Neural progenitor cell (in vitro differentiated cells): ENCODE measurements around the gene ELMO1. TPM values are rescaled to one million over a fixed set of nuclear protein-coding genes. Genes with fewer than 3 reads are reported as not detected.

Experiments
- DNase-seq: peaks from one replicate; pipeline ENCODE4 v3.0.0-alpha.2; 2016; ENCODE audit warnings: low spot score
- H2AFZ ChIP-seq: fragments of 200-600 bp; sonication (generic); replicated peaks from 2 replicates; pipeline ENCODE4 v1.6.1; 2016; ENCODE audit warnings: antibody characterized with exemption
- H3F3A ChIP-seq: fragments of 200-600 bp; sonication (generic); 2 replicates; pipeline ENCODE4 v1.6.1; 2016; ENCODE audit warnings: antibody characterized with exemption, low read depth
- H3K27ac ChIP-seq: fragments of 200-600 bp; sonication (generic); 2 replicates; pipeline ENCODE4 v1.5.1; 2016; ENCODE audit warnings: mild to moderate bottlenecking
- H3K27me3 ChIP-seq: fragments of 200-600 bp; sonication (generic); 2 replicates; pipeline ENCODE4 v1.6.1; 2016; ENCODE audit warnings: mild to moderate bottlenecking, moderate library complexity
- H3K36me3 ChIP-seq: fragments of 200-600 bp; sonication (generic); 2 replicates; pipeline ENCODE4 v1.5.1; 2016
- H3K4me1 ChIP-seq: fragments of 200-600 bp; sonication (generic); 2 replicates; pipeline ENCODE4 v1.6.1; 2016; ENCODE audit warnings: mixed run types
- H3K4me2 ChIP-seq: fragments of 200-600 bp; sonication (generic); 2 replicates; pipeline ENCODE4 v1.6.1; 2016
- H3K4me3 ChIP-seq: fragments of 200-600 bp; sonication (generic); 2 replicates; pipeline ENCODE4 v1.5.1; 2016
- H3K79me2 ChIP-seq: fragments of 200-600 bp; sonication (generic); 2 replicates; pipeline ENCODE4 v1.6.1; 2016; ENCODE audit warnings: low read depth
- H3K9ac ChIP-seq: fragments of 200-600 bp; sonication (generic); 2 replicates; pipeline ENCODE4 v1.6.1; 2016
- H3K9me3 ChIP-seq: fragments of 200-600 bp; sonication (generic); 2 replicates; pipeline ENCODE4 v1.5.1; 2016; ENCODE audit warnings: low read depth
- H4K20me1 ChIP-seq: fragments of 200-600 bp; sonication (generic); 2 replicates; pipeline ENCODE4 v1.6.1; 2016; ENCODE audit warnings: low read depth
- H3K27ac Mint-ChIP-seq: 3 replicates; pipeline ENCODE4 v1.8.0; 2021; ENCODE audit warnings: mixed read lengths
- H3K27me3 Mint-ChIP-seq: 2 replicates; pipeline ENCODE4 v1.8.0; 2022; ENCODE audit warnings: low read depth, mild to moderate bottlenecking, inconsistent platforms, moderate library complexity, mixed read lengths; ENCODE audit not compliant: insufficient read depth
- H3K36me3 Mint-ChIP-seq: 3 replicates; pipeline ENCODE4 v1.8.0; 2021; ENCODE audit warnings: mixed read lengths
- H3K4me1 Mint-ChIP-seq: 3 replicates; pipeline ENCODE4 v1.8.0; 2021; ENCODE audit warnings: mixed read lengths
- H3K4me3 Mint-ChIP-seq: 3 replicates; pipeline ENCODE4 v1.8.0; 2021; ENCODE audit warnings: mild to moderate bottlenecking, moderate library complexity, mixed read lengths
- H3K9me3 Mint-ChIP-seq: 3 replicates; pipeline ENCODE4 v1.8.0; 2020; ENCODE audit warnings: mixed read lengths
- CTCF ChIP-seq: fragments of 200-600 bp; sonication (generic); IDR thresholded peaks from 2 replicates; pipeline ENCODE4 v1.5.1; 2017; ENCODE audit warnings: antibody characterized with exemption, mild to moderate bottlenecking
- EZH2 ChIP-seq: fragments of 200-600 bp; sonication (generic); IDR thresholded peaks from 2 replicates; pipeline ENCODE4 v1.6.1; 2017; ENCODE audit warnings: antibody characterized with exemption, mild to moderate bottlenecking, moderate library complexity
- EZH2phosphoT487 ChIP-seq: fragments of 200-600 bp; sonication (generic); IDR thresholded peaks from 2 replicates; pipeline ENCODE4 v1.6.1; 2017; ENCODE audit warnings: antibody characterized with exemption
- total RNA-seq: library from RNA; depleted of rRNA; stranded (reverse); fragments of >200 nt; gene quantifications from 2 replicates; pipeline ENCODE4 v1.2.3, GENCODE V29; 2015; ENCODE audit warnings: low replicate concordance

The ELMO1 gene
- total RNA-seq, 1 donor from 2014 or later: 22.0 TPM

GRCh38 chr7:37398403-37398802, 50.3 kb downstream of the ELMO1 start:
- Histone ChIP-seq H3K79me2 (no peaks in the 10 kb centered on the region), H3K9ac (no peak overlapping the region), H3K4me3 (no peak overlapping the region), H3K36me3 (no peaks in the 10 kb centered on the region), H2AFZ (no peak overlapping the region), H3K4me1 (peaks cover 10% of the 10 kb centered on the region), H3K9me3 (no peaks in the 10 kb centered on the region), H3F3A (no peaks in the 10 kb centered on the region), H3K27me3 (no peaks in the 10 kb centered on the region), H3K4me2 (no peak overlapping the region), H4K20me1 (no peaks in the 10 kb centered on the region), H3K27ac (no peak overlapping the region)
- Mint-ChIP-seq H3K36me3 (no peaks in the 10 kb centered on the region), H3K4me1 (peaks cover 5% of the 10 kb centered on the region), H3K27ac (peak overlapping the region; percentile 34), H3K4me3 (no peak overlapping the region), H3K27me3 (no peaks in the 10 kb centered on the region), H3K9me3 (peaks cover 2% of the 10 kb centered on the region)
- TF ChIP-seq EZH2phosphoT487 (no peak), EZH2 (no peak), CTCF (no peak)
- DNase-seq: no peak

- no peak for TF ChIP-seq EZH2phosphoT487
- TF ChIP-seq EZH2: no peak
- TF ChIP-seq CTCF: no peak
- peaks cover 16% of the 10 kb centered on the region for H3K4me1 Mint-ChIP-seq
- no peaks in the 10 kb centered on the region for H3K27me3 ChIP-seq
- no peaks in the 10 kb centered on the region for H3K27me3 Mint-ChIP-seq
- H3K9me3 Mint-ChIP-seq: no peaks in the 10 kb centered on the region
- no peaks in the 10 kb centered on the region for H3K36me3 ChIP-seq
- no peak overlapping the region for H3K27ac Mint-ChIP-seq
- no peak for DNase-seq
- no peaks in the 10 kb centered on the region for H3F3A ChIP-seq
- no peaks in the 10 kb centered on the region for H4K20me1 ChIP-seq
- no peak overlapping the region for H3K27ac ChIP-seq
- H3K4me2 ChIP-seq: no peak overlapping the region
- peaks cover 21% of the 10 kb centered on the region for H3K4me1 ChIP-seq
- H2AFZ ChIP-seq: no peak overlapping the region
- no peaks in the 10 kb centered on the region for H3K36me3 Mint-ChIP-seq
- no peak overlapping the region for H3K4me3 Mint-ChIP-seq
- no peaks in the 10 kb centered on the region for H3K79me2 ChIP-seq
- no peak overlapping the region for H3K4me3 ChIP-seq
- H3K9ac ChIP-seq: no peak overlapping the region
- H3K9me3 ChIP-seq: no peaks in the 10 kb centered on the region
These were observed 52.9 kb downstream of the ELMO1 start for GRCh38 chr7:37395618-37396259.

- Histone ChIP-seq H3F3A (no peaks in the 10 kb centered on the region), H3K79me2 (no peaks in the 10 kb centered on the region), H3K9ac (no peak overlapping the region), H3K9me3 (no peaks in the 10 kb centered on the region), H3K27ac (no peak overlapping the region), H3K4me3 (no peak overlapping the region), H3K4me1 (peaks cover 34% of the 10 kb centered on the region), H3K36me3 (no peaks in the 10 kb centered on the region), H3K4me2 (no peak overlapping the region), H2AFZ (no peak overlapping the region), H4K20me1 (no peaks in the 10 kb centered on the region), H3K27me3 (no peaks in the 10 kb centered on the region)
- DNase-seq: no peak
- H3K27ac Mint-ChIP-seq: no peak overlapping the region
- no peaks in the 10 kb centered on the region for H3K9me3 Mint-ChIP-seq
- no peak for TF ChIP-seq EZH2
- no peak for TF ChIP-seq CTCF
- no peaks in the 10 kb centered on the region for H3K36me3 Mint-ChIP-seq
- H3K4me3 Mint-ChIP-seq: no peak overlapping the region
- peaks cover 28% of the 10 kb centered on the region for H3K4me1 Mint-ChIP-seq
- H3K27me3 Mint-ChIP-seq: no peaks in the 10 kb centered on the region
These were observed 54.5 kb downstream of the ELMO1 start for GRCh38 chr7:37394158-37394557.
